Measurements from ENCODE around the gene HGF.
"Not testable (repeated sequence)": the region's sequence is repeated elsewhere in the genome, so short reads cannot be mapped to it uniquely, and the experiment has no call there.

HGF gene

DNA sequence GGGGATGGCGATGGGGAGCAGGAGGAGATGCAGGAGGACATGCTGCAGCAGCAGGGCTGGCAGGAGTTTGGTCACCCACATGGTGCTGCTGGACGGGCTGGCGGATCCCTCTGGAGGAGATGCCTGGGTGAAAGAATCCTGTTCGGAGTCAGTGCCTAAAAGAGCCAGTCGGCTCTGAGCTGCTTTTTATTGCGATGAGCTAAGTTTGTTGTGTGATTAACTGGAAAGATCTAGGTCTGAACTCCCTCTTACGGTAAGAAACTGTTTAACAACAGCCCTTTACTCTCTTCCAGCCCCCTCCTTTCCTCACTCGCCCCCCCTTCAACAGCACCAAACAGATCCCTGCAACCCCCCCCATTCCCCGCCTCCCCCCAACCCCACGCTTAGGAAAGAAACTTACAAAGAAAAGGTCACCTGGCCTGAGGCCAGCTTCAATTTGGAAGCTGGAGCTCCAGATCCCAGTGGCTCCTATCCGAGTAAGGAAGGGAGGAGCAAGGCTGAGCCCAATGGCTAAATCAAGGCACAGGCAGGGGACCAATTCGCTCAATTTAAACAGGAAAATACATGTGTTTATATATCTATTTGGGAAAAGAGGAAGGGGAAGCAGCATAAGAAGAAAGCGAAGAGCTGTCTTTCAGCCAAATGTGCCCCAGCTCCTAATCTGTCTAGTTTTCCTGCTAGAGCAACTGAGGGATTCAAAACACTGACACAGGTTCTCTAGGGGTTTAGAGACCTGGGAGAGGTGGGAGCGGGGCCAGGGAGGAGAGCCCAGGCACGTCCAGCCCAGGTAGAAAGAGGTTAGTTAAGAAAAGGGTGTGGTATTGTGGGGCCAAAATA lies at the start of gene HGF:
Gene HGF (minus strand): TSS at position 157 of the 837 bp plus-strand sequence. CDS start 76 bp downstream, at position 81.
- H3K4me3 ChIP-seq (ENCODE audit: low read depth in 1 of 2, low read length in 2 of 2) = peak within 1 kb of the TSS; percentile 56 to 59
- no peaks in the 10 kb centered on the region for H3K36me3 ChIP-seq (ENCODE audit: control insufficient read depth in 1 of 2, insufficient read depth in 2 of 2, low read length in 2 of 2)
- no peaks in the 10 kb centered on the region for H3K27me3 ChIP-seq (ENCODE audit: low read depth, low read length)
- H3K4me1 ChIP-seq (ENCODE audit: control insufficient read depth in 1 of 2, insufficient read depth in 2 of 2, low read length in 2 of 2) = peaks cover 0 to 4% of the 10 kb centered on the region in 2 donors
- peak within 1 kb of the TSS; percentile 27 for H3K27ac ChIP-seq (ENCODE audit: low read length)
- H3K9me3 ChIP-seq (ENCODE audit: control insufficient read depth in 1 of 2, low read length in 2 of 2) = no peaks in the 10 kb centered on the region

DNA sequence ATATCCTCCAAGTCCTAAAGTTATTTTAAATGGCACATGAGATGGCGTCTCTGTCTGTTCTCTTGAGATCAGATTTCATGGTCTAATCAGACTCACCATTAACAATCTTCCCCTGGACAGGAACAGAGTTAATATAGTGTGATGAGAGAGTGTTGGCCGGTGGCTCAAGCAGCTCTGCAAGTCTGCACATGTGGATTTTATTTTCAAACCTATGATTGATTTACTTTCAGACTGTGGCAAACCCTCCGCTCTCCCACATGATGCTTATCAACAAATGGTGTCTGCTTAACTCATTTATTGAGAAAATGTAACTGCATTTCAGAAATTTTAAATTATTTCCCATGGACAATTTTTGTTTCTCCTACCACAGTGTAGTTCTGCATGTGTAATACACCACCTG lies 46.5 kb upstream of the HGF start:
- H3K27ac ChIP-seq (ENCODE audit: low read length) = no peak overlapping the region
- no peaks in the 10 kb centered on the region for H3K4me1 ChIP-seq (ENCODE audit: control insufficient read depth in 1 of 2, insufficient read depth in 2 of 2, low read length in 2 of 2)
- H3K36me3 ChIP-seq (ENCODE audit: control insufficient read depth in 1 of 2, insufficient read depth in 2 of 2, low read length in 2 of 2) = no peaks in the 10 kb centered on the region
- H3K4me3 ChIP-seq (ENCODE audit: low read depth in 1 of 2, low read length in 2 of 2) = no peak overlapping the region
- H3K27me3 ChIP-seq (ENCODE audit: low read depth, low read length) = no peaks in the 10 kb centered on the region
- no peaks in the 10 kb centered on the region for H3K9me3 ChIP-seq (ENCODE audit: control insufficient read depth in 1 of 2, low read length in 2 of 2)

DNA sequence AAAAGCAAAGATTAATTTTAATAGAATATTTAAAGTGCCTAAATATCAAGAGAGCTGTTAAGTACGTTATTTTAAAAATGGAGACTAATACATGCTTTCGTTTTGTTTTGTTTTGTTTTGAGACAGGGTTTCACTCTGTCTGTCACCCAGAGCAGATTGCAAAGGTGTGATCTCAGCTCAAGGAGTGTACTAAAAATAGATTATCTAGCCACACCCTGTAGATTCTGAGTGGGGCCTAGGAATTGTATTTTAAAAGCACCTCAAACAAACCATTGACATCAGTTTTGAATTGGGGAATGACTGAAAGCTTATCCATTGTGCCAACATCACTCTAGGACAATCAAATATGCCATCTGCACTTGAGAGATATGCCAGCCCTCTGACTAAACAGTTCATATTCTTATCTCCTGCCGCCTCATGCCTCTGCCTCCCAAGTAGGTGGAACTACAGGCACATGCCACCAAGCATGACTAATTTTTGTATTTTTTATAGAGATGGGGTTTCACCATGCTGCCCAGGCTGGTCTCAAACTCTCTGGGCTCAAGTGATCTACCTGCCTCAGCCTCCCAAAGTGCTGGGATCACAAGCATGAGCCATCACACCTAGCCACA lies 43.1 kb upstream of the HGF start:
- H3K4me3 ChIP-seq (ENCODE audit: low read depth in 1 of 2, low read length in 2 of 2); H3K4me1 ChIP-seq (ENCODE audit: control insufficient read depth in 1 of 2, insufficient read depth in 2 of 2, low read length in 2 of 2); H3K27ac ChIP-seq (ENCODE audit: low read length); H3K9me3 ChIP-seq (ENCODE audit: control insufficient read depth in 1 of 2, low read length in 2 of 2); H3K36me3 ChIP-seq (ENCODE audit: control insufficient read depth in 1 of 2, insufficient read depth in 2 of 2, low read length in 2 of 2); H3K27me3 ChIP-seq (ENCODE audit: low read depth, low read length): not testable (repeated sequence)

DNA sequence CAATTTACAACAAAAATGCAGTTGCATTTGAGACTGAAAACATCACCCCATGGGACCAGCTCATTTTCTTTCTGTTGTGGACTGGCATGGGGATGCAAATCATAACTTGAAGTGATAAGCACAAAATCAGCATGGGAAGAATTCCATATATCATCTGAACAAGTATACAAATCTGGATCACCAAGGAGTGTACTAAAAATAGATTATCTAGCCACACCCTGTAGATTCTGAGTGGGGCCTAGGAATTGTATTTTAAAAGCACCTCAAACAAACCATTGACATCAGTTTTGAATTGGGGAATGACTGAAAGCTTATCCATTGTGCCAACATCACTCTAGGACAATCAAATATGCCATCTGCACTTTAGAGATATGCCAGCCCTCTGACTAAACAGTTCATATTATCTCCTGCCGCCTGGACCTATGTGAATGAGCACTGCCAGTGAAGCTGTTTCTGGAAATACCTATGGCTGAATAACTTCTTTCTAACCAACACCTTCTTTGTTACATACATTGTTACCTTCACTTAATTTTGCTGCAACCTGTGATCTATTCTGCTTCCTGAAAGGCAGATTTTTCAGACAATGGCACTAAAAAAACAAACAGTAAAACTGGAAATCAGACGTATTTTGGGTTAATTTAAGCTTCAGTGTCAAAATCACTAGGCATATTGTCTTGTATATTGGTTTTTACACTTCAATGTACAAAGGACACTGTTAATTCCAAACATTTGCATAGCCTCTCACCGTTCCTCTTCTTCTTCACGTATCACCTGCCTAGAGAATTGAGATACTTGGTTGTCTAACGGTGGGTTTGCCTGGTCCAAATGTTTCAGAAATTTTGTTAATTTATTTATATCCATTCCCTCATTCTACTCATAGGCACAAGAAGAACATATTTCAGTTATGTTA lies 42.4 kb upstream of the HGF start:
- H3K27me3 ChIP-seq (ENCODE audit: low read depth, low read length) = no peaks in the 10 kb centered on the region
- H3K36me3 ChIP-seq (ENCODE audit: control insufficient read depth in 1 of 2, insufficient read depth in 2 of 2, low read length in 2 of 2) = no peaks in the 10 kb centered on the region
- no peaks in the 10 kb centered on the region for H3K9me3 ChIP-seq (ENCODE audit: control insufficient read depth in 1 of 2, low read length in 2 of 2)
- no peak overlapping the region for H3K4me3 ChIP-seq (ENCODE audit: low read depth in 1 of 2, low read length in 2 of 2)
- no peaks in the 10 kb centered on the region for H3K4me1 ChIP-seq (ENCODE audit: control insufficient read depth in 1 of 2, insufficient read depth in 2 of 2, low read length in 2 of 2)
- H3K27ac ChIP-seq (ENCODE audit: low read length) = no peak overlapping the region

DNA sequence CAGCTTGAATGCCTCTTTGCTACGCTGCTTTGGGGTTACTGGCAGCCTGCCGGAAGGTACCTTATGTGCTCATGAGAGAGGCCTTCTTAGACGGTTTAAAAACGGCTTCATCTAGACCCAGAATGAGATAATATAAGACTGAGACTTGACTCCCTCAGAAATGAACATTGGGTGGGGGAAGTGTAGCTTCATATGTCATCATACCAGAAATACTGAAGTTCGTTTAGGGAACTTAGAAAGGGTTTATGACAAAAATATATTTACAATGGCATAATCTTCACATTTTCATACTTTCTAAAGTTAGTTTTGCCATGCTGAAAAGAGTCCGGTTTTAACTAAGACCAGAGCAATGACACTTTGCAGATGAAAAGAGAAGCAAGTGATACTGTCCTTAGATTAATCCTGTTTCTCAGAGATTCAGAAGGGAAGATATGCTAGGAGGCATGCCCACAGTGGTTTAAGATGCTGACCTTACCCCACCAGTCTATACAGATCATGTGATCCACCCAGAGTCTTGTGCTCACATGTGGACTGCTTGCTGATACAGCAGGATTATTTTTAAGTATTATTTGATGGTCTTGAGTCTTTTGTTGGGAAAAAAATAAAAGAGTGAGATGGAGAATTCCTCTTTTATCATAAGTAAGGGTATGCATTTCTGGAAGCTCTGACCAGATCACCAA lies 40.8 kb upstream of the HGF start:
- Histone ChIP-seq H3K27me3 (ENCODE audit: low read depth, low read length) (no peaks in the 10 kb centered on the region), H3K36me3 (ENCODE audit: control insufficient read depth in 1 of 2, insufficient read depth in 2 of 2, low read length in 2 of 2) (no peaks in the 10 kb centered on the region), H3K4me3 (ENCODE audit: low read depth in 1 of 2, low read length in 2 of 2) (no peak overlapping the region), H3K9me3 (ENCODE audit: control insufficient read depth in 1 of 2, low read length in 2 of 2) (no peaks in the 10 kb centered on the region), H3K27ac (ENCODE audit: low read length) (no peak overlapping the region), H3K4me1 (ENCODE audit: control insufficient read depth in 1 of 2, insufficient read depth in 2 of 2, low read length in 2 of 2) (no peaks in the 10 kb centered on the region)

DNA sequence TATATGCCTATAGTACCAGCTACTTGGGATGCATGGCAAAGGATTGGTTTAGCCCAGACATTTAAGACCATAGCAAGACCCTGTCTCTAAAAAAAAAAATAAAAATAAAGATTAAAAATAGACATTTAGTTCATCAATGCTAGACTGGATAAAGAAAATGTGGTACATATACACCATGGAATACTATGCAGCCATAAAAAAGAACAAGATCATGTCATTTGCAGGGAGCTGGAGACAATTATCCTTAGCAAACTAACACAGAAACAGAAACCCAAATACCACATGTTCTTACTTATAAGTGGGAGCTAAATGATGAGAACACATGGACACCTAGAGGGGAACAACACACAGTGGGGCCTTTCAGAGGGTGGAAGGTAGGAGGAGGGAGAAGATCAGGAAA lies 38.5 kb upstream of the HGF start:
- H3K27me3 ChIP-seq (ENCODE audit: low read depth, low read length); H3K36me3 ChIP-seq (ENCODE audit: control insufficient read depth in 1 of 2, insufficient read depth in 2 of 2, low read length in 2 of 2); H3K27ac ChIP-seq (ENCODE audit: low read length); H3K4me3 ChIP-seq (ENCODE audit: low read depth in 1 of 2, low read length in 2 of 2); H3K4me1 ChIP-seq (ENCODE audit: control insufficient read depth in 1 of 2, insufficient read depth in 2 of 2, low read length in 2 of 2); H3K9me3 ChIP-seq (ENCODE audit: control insufficient read depth in 1 of 2, low read length in 2 of 2): not testable (repeated sequence)

DNA sequence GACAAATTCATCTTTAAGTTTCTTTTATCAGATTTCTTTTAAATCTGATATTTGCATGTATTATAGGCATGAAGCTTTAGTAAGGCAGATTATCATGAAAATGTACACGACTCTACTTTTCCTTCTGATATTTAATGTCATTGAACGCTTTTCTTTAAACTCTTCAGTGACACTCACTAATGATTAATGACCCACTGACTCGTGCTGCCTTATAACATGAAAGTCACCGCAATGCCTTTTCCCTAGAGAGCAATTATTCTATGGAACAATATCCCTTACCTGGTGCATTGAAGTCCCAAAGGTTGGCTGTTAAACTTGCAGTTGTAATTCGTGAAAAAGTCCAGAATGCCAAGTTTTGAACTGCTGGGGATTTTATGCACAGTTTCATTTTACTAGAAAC lies 33.4 kb upstream of the HGF start:
- Histone ChIP-seq H3K27ac (ENCODE audit: low read length) (no peak overlapping the region), H3K27me3 (ENCODE audit: low read depth, low read length) (no peaks in the 10 kb centered on the region), H3K4me1 (ENCODE audit: control insufficient read depth in 1 of 2, insufficient read depth in 2 of 2, low read length in 2 of 2) (no peaks in the 10 kb centered on the region), H3K9me3 (ENCODE audit: control insufficient read depth in 1 of 2, low read length in 2 of 2) (no peaks in the 10 kb centered on the region), H3K36me3 (ENCODE audit: control insufficient read depth in 1 of 2, insufficient read depth in 2 of 2, low read length in 2 of 2) (no peaks in the 10 kb centered on the region), H3K4me3 (ENCODE audit: low read depth in 1 of 2, low read length in 2 of 2) (no peak overlapping the region)

DNA sequence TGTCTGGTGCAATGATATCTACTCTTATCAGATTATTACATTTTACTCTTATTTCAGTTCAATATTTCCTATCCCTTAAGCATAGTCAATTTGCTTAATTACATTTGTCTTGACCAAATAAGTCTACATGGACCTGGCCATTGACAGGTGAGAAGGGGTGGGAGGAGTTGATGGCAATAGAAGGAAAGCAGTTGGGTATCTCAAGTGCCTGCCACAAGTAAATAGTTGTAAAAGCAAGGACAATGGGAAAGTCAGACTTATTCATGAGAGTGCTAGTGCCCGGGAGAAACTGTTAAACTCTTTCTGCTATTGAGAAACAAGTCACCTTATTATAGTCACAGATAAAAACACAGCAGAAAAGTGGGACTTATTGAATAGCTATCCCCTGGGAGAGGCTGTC lies 32.4 kb upstream of the HGF start:
- Histone ChIP-seq H3K9me3 (ENCODE audit: control insufficient read depth in 1 of 2, low read length in 2 of 2) (no peaks in the 10 kb centered on the region), H3K27me3 (ENCODE audit: low read depth, low read length) (no peaks in the 10 kb centered on the region)

DNA sequence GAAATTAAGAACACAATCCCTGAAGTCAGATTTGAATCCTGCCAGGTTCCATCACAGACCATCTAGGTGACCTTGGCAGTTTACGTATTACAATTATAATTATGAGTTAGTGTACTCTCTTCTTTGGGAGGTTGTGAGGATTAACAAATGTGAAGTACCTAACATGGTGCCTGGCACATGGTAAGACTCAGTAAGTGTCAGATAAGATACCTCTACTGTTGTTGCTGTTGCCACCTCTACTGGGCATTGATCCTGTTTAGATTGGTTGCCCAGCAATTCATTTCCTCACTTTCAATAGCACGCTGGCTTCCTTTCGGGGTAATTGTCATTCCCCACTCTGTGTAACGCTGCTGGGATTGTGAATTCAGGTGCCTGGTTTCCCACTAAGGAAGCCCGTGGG lies 31.7 kb upstream of the HGF start:
- H3K4me1 ChIP-seq (ENCODE audit: control insufficient read depth in 1 of 2, insufficient read depth in 2 of 2, low read length in 2 of 2) = no peaks in the 10 kb centered on the region
- H3K4me3 ChIP-seq (ENCODE audit: low read depth in 1 of 2, low read length in 2 of 2) = no peak overlapping the region
- no peaks in the 10 kb centered on the region for H3K36me3 ChIP-seq (ENCODE audit: control insufficient read depth in 1 of 2, insufficient read depth in 2 of 2, low read length in 2 of 2)
- H3K9me3 ChIP-seq (ENCODE audit: control insufficient read depth in 1 of 2, low read length in 2 of 2) = no peaks in the 10 kb centered on the region
- H3K27me3 ChIP-seq (ENCODE audit: low read depth, low read length) = no peaks in the 10 kb centered on the region
- no peak overlapping the region for H3K27ac ChIP-seq (ENCODE audit: low read length)

More for the DNA sequence above, 32.4 kb upstream of the HGF start:
- no peaks in the 10 kb centered on the region for H3K36me3 ChIP-seq (ENCODE audit: control insufficient read depth in 1 of 2, insufficient read depth in 2 of 2, low read length in 2 of 2)
- no peaks in the 10 kb centered on the region for H3K4me1 ChIP-seq (ENCODE audit: control insufficient read depth in 1 of 2, insufficient read depth in 2 of 2, low read length in 2 of 2)
- no peak overlapping the region for H3K27ac ChIP-seq (ENCODE audit: low read length)
- H3K4me3 ChIP-seq (ENCODE audit: low read depth in 1 of 2, low read length in 2 of 2) = no peak overlapping the region

DNA sequence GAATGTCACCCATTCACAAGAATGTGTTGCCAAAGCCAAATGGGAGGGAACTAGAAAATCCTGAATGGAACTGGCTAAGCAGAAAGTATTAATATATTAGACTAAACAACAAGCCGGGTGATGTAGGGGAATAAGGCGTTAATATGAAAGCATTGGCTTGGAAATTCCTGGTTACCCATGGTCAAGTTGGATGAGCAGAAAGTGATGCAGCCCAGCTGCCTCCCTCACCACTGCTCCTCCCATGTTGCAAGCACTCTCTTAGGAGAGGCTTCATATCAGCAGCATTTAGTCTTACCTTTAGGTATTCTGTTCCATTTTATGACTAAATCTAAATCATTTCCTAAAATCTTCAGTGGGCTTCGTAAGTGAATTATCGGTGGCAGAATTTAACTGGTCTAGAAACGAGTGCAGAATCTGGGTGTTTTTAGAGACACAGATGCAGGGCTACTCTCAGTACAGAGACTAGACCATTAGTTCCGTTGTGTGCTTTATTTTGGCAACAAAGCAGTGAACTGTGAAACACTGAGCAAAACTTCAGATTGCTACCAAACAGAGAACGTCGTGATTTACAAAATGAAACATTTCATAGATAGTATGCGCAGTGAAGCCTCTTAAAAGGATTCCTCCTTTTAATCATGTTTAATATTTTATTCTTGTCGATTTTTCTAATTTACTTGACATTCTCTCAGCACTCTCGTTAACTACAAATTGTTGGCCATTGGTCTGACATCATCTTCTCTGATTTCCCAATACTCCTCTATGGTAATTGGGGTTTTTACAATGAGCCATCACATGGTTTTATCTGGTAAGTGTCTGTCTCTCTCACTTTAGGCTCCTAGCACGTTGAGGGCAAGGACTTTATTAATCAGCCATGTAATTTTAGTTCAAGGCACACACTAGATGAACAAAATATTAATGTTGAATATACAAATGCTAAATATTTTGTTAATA lies 22.0 kb upstream of the HGF start:
- Histone ChIP-seq H3K27ac (ENCODE audit: low read length) (no peak overlapping the region), H3K36me3 (ENCODE audit: control insufficient read depth in 1 of 2, insufficient read depth in 2 of 2, low read length in 2 of 2) (no peaks in the 10 kb centered on the region), H3K4me1 (ENCODE audit: control insufficient read depth in 1 of 2, insufficient read depth in 2 of 2, low read length in 2 of 2) (no peaks in the 10 kb centered on the region), H3K27me3 (ENCODE audit: low read depth, low read length) (no peaks in the 10 kb centered on the region), H3K9me3 (ENCODE audit: control insufficient read depth in 1 of 2, low read length in 2 of 2) (no peaks in the 10 kb centered on the region), H3K4me3 (ENCODE audit: low read depth in 1 of 2, low read length in 2 of 2) (no peak overlapping the region)
